T47D (cell line): ENCODE results near the gene ZNF544.

ENCODE experiments used
- DNase-seq, 2 experiments: peaks; one replicate each; pipeline versions ENCODE4 v3.0.0 to v3.0.0-alpha.2; 2011 to 2012; ENCODE audit warnings: low read depth in 1 of 2, low spot score in 1 of 2
- JUND ChIP-seq: IDR thresholded peaks from 2 replicates; pipeline ENCODE4 v1.6.1; 2012; ENCODE audit warnings: low read depth
- in situ Hi-C: cut with HindIII; loops from 2 replicates; pipeline ENCODE4 v1.10.0; 2016; ENCODE audit warnings: low sequenced_read_pairs, low pct_unique_long_range_greater_than_20kb

The ZNF544 gene

GRCh38 chr19:58228585-58229254 lies at the start of gene ZNF544:
ZNF544 (plus strand) TSS chr19:58228914; CDS start chr19:58244024, 15,110 bp downstream.
- in situ Hi-C loops, result no loop called here
- no peak for TF ChIP-seq JUND
- DNase-seq, result peak; percentile 65 to 74

- DNase-seq, result peak in 1 of 2 experiments; percentile 96
- in situ Hi-C loops, result no loop called here
- TF ChIP-seq JUND, result no peak
Observed at GRCh38 chr19:58181902-58182576, 46.7 kb upstream of the ZNF544 start.

DNA sequence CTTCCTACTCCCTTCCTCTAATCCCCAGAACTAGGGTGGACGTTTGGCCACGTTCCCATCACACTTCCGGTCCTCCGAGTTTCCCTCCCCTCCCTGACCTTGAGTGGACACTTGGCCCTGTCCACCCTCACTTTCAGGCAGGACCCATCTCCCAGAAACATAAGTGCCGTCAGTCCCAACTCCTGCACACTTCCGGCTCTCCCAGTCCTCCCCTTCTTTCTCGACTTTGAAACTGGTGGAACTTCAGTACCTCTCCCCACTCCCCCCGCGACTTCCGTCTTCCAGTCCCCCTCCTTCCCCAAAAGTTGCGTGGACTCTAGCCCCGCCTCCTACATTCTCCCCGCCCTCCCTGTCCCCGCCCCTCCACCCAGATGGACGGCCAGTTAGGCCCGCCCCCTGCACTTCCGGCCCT lies 46.1 kb upstream of the ZNF544 start:
- TF ChIP-seq JUND, result no peak
- peak; percentile 81 to 95 for DNase-seq
- in situ Hi-C loops, result no loop called here

GRCh38 chr19:58182989-58183816 lies 45.5 kb upstream of the ZNF544 start, which contains the start of gene ZNF274:
ZNF274 (plus strand) TSS chr19:58183061; CDS start chr19:58183966, 905 bp downstream.
- peak; percentile 73 to 93 for DNase-seq
- TF ChIP-seq JUND, result peak; percentile 31; the same call in 1 of the 2 replicates
- in situ Hi-C loops, result no loop called here

DNA sequence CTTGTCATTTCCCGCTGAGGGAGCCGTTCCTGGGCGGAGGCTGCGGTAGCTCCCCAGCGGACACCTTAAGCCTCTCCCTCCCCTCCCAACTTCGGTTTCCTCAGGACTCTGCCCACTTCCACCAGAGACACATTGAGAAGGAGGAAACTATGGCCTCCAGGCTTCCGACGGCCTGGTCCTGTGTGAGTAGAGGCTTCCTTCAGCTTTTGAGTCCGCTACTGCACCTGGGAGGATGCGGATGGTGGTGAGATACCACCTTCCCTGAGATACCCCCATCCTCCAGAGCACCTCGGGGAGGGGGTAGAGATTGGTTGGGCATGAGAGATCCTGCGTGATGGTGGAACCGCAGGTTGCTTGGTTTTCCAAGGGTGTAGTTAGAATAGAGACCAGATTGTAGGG lies 44.9 kb upstream of the ZNF544 start:
- in situ Hi-C loops, result no loop called here
- no peak for DNase-seq
- TF ChIP-seq JUND, result no peak

DNA sequence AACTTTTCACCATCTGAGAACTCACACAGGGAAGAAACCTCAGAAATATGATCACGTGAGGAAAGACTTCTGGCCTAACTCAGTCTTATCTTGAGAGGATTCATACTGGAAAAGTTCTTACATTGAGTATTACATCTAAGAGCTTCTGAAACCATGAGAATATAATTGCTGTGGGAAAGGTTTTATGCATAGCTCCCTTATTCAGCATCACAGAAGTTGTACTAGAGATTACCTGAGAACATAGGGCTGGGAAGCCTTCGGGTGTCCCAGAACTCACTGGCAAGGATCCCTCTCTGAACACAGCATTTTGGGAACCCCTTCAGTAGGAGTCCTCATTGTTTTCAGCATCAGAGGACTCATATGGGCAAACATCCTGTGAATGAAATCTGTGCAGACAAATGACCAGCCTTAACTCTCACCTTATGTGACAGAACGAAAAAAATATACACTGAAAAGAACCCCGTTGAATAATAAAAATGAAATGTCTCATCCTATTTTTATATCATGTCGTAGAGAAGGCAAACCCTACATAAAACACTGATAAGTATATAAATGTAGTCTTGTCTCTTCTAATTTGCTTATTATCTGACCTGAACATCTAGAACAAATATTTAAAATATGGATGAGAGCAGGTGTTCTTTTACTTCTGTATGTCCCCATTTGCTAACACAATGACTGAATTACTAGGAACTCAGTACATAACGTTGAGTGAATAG lies 31.7 kb upstream of the ZNF544 start:
- TF ChIP-seq JUND, result no peak
- in situ Hi-C loops, result no loop called here
- peak in 1 of 2 experiments; percentile 42 for DNase-seq

- no peak for TF ChIP-seq JUND
- in situ Hi-C loops, result no loop called here
- no peak for DNase-seq
Observed at GRCh38 chr19:58203814-58204475, 24.8 kb upstream of the ZNF544 start.

GRCh38 chr19:58204566-58204965 lies 24.1 kb upstream of the ZNF544 start:
- no peak for TF ChIP-seq JUND
- in situ Hi-C loops, result no loop called here
- DNase-seq, result no peak

- DNase-seq, result no peak
- no peak for TF ChIP-seq JUND
- in situ Hi-C loops, result no loop called here
Observed at GRCh38 chr19:58209577-58209976, 19.1 kb upstream of the ZNF544 start.

GRCh38 chr19:58212336-58213074 lies 16.2 kb upstream of the ZNF544 start:
- in situ Hi-C loops, result no loop called here
- no peak for TF ChIP-seq JUND
- DNase-seq, result no peak

DNA sequence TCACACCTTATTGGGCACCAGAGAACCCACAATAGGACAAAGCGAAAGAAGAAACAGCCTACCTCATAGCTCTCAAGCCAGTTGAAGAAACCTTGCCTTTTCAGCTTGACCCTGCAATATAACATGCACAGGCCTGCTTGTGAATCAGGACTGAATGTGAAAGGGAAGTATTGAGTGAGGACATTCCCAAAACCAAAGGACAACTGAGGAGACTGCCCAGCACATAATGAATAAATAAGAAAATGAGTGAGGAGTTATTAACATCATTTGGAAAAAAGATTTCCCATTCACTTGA lies 15.7 kb upstream of the ZNF544 start:
- in situ Hi-C loops, result no loop called here
- no peak for DNase-seq
- no peak for TF ChIP-seq JUND
